K562 (cell line): Measurements from ENCODE around the gene NUAK1. TPM values are rescaled to one million over a fixed set of nuclear protein-coding genes. Genes with fewer than 3 reads are reported as not detected.

Experiments
- ATAC-seq: fragments of 200-7000 bp; cut with Tn5 transposase; 3 replicates; pipeline ENCODE4 v1.9.1; 2020; ENCODE audit warnings: moderate library complexity
- BruUV-seq: library from RNA; stranded (reverse); fragments of 400-500 nt; replicated peaks from 2 replicates; lab custom pipeline; 2021; lab: Mats Ljungman, UMichigan
- CTCF ChIA-PET: fragments of 300-600 bp; formaldehyde crosslinking; extraction: SDS; loops from one replicate; lab custom pipeline; 2021; ENCODE audit warnings: low intra/inter-chr PET ratio; lab: Yijun Ruan, JAX
- POLR2A ChIA-PET: fragments of 300-600, 350-650 bp; sonication (Branson Sonifier 250); formaldehyde crosslinking; extraction: SDS; loops from one replicate; lab custom pipeline; 2021; ENCODE audit warnings: antibody characterized with exemption, inconsistent platforms; lab: Yijun Ruan, JAX
- DNase-seq, 4 experiments: peaks; one replicate each; pipeline versions ENCODE4 v3.0.0 to v3.0.0-alpha.2; 2011 to 2018; ENCODE audit warnings: low spot score in 3 of 4, mixed read lengths in 3 of 4; ENCODE audit errors: extremely low read depth in 1 of 4
- FAIRE-seq: peaks from 2 replicates; lab custom pipeline; 2011; peaks lifted over from hg19 to GRCh38; lab: Jason Lieb, UNC
- H2AFZ ChIP-seq: 2 replicates; pipeline ENCODE4 v1.6.0; 2011; ENCODE audit warnings: low read depth, low read length, control low read depth, inconsistent platforms
- H3K27ac ChIP-seq: fragments of 200-600 bp; 3 replicates; pipeline ENCODE4 v1.8.0; 2011; ENCODE audit warnings: low read depth, mild to moderate bottlenecking, control low read depth, inconsistent platforms, low read length, moderate library complexity, mixed read lengths; ENCODE audit errors: extremely low read depth
- H3K27me3 ChIP-seq, 2 experiments: fragments of 300-600 bp in 1 of 2; 2 replicates in 1 of 2; 3 replicates in 1 of 2; pipeline versions ENCODE4 v1.6.0 to v1.8.0; 2011; ENCODE audit warnings: inconsistent platforms in 2 of 2, low read length in 2 of 2, mild to moderate bottlenecking in 1 of 2, mixed read lengths in 1 of 2, moderate library complexity in 1 of 2; ENCODE audit not compliant: control insufficient read depth in 2 of 2, insufficient read depth in 2 of 2
- H3K36me3 ChIP-seq: fragments of 300-600 bp; 3 replicates; pipeline ENCODE4 v1.8.0; 2011; ENCODE audit warnings: mild to moderate bottlenecking, low read length, inconsistent platforms; ENCODE audit not compliant: control insufficient read depth, insufficient read depth
- H3K4me1 ChIP-seq, 2 experiments: fragments of 200-600 bp in 1 of 2; replicated peaks in 1 of 2; 2 replicates in 1 of 2; 3 replicates in 1 of 2; pipeline versions ENCODE4 v1.5.1 to v1.8.0; 2011; ENCODE audit warnings: inconsistent platforms in 2 of 2, low read length in 2 of 2, mild to moderate bottlenecking in 1 of 2, mixed read lengths in 1 of 2, moderate library complexity in 1 of 2; ENCODE audit not compliant: control insufficient read depth in 2 of 2, insufficient read depth in 2 of 2
- H3K4me2 ChIP-seq: 2 replicates; pipeline ENCODE4 v1.6.1; 2011; ENCODE audit warnings: low read length, control low read depth, inconsistent platforms, mixed read lengths; ENCODE audit not compliant: insufficient read depth
- H3K4me3 ChIP-seq: fragments of 200-600 bp; sonication (generic), shearing (Covaris generic); 2 replicates; pipeline ENCODE4 v1.5.1; 2016; ENCODE audit warnings: control low read depth, inconsistent platforms
- H3K79me2 ChIP-seq: fragments of 200-600 bp; 3 replicates; pipeline ENCODE4 v1.8.0; 2011; ENCODE audit warnings: low read length, inconsistent platforms; ENCODE audit not compliant: control insufficient read depth, insufficient read depth
- H3K9ac ChIP-seq, 2 experiments: 2 replicates each; pipeline versions ENCODE4 v1.6.0 to v1.6.1; 2011; ENCODE audit warnings: low read depth in 2 of 2, low read length in 2 of 2, control low read depth in 1 of 2, inconsistent platforms in 1 of 2, mild to moderate bottlenecking in 1 of 2, mixed read lengths in 1 of 2; ENCODE audit not compliant: insufficient read depth in 1 of 2
- H3K9me1 ChIP-seq: one replicate; pipeline ENCODE4 v1.6.0; 2011; ENCODE audit warnings: inconsistent platforms, mild to moderate bottlenecking, low read length, moderate library complexity; ENCODE audit not compliant: control insufficient read depth, insufficient read depth
- H3K9me3 ChIP-seq: replicated peaks from 2 replicates; pipeline ENCODE4 v1.5.1; 2011; ENCODE audit warnings: low read depth, low read length, inconsistent platforms; ENCODE audit not compliant: control insufficient read depth, insufficient read depth
- H4K20me1 ChIP-seq: replicated peaks from 2 replicates; pipeline ENCODE4 v1.6.1; 2011; ENCODE audit warnings: low read length, inconsistent platforms, mixed read lengths; ENCODE audit not compliant: control insufficient read depth, insufficient read depth
- HEY1 ChIP-seq: fragments of 250-450 bp; sonication (Bioruptor Pico); IDR thresholded peaks from 2 replicates; pipeline ENCODE4 v1.5.0; 2020; ENCODE audit warnings: mild to moderate bottlenecking, moderate library complexity, borderline replicate concordance
- KDM5B ChIP-seq: fragments of 200-600 bp; sonication (generic); IDR thresholded peaks from 2 replicates; pipeline ENCODE4 v1.6.1; 2012; ENCODE audit warnings: low read depth, mild to moderate bottlenecking, moderate library complexity, low read length, control low read depth, inconsistent platforms; ENCODE audit not compliant: insufficient replicate concordance
- NR2C2 ChIP-seq, 2 experiments: fragments of 200-800 bp in 1 of 2; sonication (Bioruptor generic) in 1 of 2; sonication (generic) in 1 of 2; formaldehyde crosslinking in 1 of 2; IDR thresholded peaks; 2 replicates each; pipeline versions ENCODE4 v1.6.1 to v1.8.0; 2016 to 2022; ENCODE audit warnings: mild to moderate bottlenecking in 1 of 2, missing compliant biosample characterization in 1 of 2, missing genetic modification characterization in 1 of 2, missing genetic modification reagents in 1 of 2
- SIX5 ChIP-seq, 2 experiments: IDR thresholded peaks; 2 replicates each; pipeline ENCODE4 v1.6.1; 2011; ENCODE audit warnings: low read length in 2 of 2, borderline replicate concordance in 1 of 2, low read depth in 1 of 2, mild to moderate bottlenecking in 1 of 2, moderate library complexity in 1 of 2; ENCODE audit not compliant: insufficient read depth in 1 of 2
- ZKSCAN3 ChIP-seq: fragments of 250-450 bp; sonication (Bioruptor Pico); IDR thresholded peaks from 2 replicates; pipeline ENCODE4 v1.4.0; 2020
- ZNF583 ChIP-seq: fragments of 250-450 bp; sonication (Bioruptor Pico); IDR thresholded peaks from 2 replicates; pipeline ENCODE4 v1.4.0; 2020
- WGBS: fragments of 100-300 bp; shearing (Covaris generic); methylation state at CpG from one replicate; pipeline ENCODE4 v1.1.6; 2016; ENCODE audit warnings: low coverage, mixed read lengths; ENCODE audit not compliant: insufficient coverage; ENCODE audit errors: missing lambda C conversion rate; 5-methylcytosine and 5-hydroxymethylcytosine counted together
- in situ Hi-C: fragments of 300-500 bp; cut with MboI; formaldehyde crosslinking; loops from 4 replicates; pipeline ENCODE4 v1.15.0; 2018; ENCODE audit warnings: inconsistent platforms, mixed read lengths
- intact Hi-C: fragments of 100-400 bp; cut with micrococcal nuclease; formaldehyde crosslinking; loops from 2 replicates; pipeline ENCODE4 v1.14.2; 2022
- polyA plus RNA-seq, 8 experiments: library from polyadenylated mRNA; depleted of rRNA in 4 of 8; stranded (reverse) in 5 of 8; unstranded in 3 of 8; fragments of >200 nt; fragmentation: Nextera tagmentation in 2 of 8; fragmentation: Illumina TruSeq in 1 of 8; extraction: Ambion mirVana in 2 of 8; extraction: Trizol in 1 of 8; gene quantifications; 2 replicates each; pipeline versions ENCODE4 v1.2.1 to v1.2.3, GENCODE V29; 2011 to 2014; ENCODE audit warnings: inconsistent platforms in 1 of 8, missing spikeins in 1 of 8
- total RNA-seq, 7 experiments: library from RNA; depleted of rRNA in 6 of 7; stranded (reverse); fragments of >200 nt in 6 of 7; fragmentation: Illumina TruSeq in 2 of 7; extraction: Trizol in 2 of 7; gene quantifications; 2 replicates each; pipeline versions ENCODE4 v1.2.1 to v1.2.3, GENCODE V29; 2011 to 2021; ENCODE audit warnings: low replicate concordance in 1 of 7
- TF ChIP-seq, protein P1 (sequence below), 3 experiments: IDR thresholded peaks in 2 of 3; conservative IDR thresholded peaks in 1 of 3; 2 replicates each; pipeline ENCODE4 v1.5.1; 2011 to 2012; ENCODE audit warnings: low read length in 3 of 3, mild to moderate bottlenecking in 3 of 3, control low read depth in 2 of 3, improper control_type of control experiment in 1 of 3, inconsistent platforms in 1 of 3, low read depth in 1 of 3, mixed read lengths in 1 of 3, moderate library complexity in 1 of 3; ENCODE audit not compliant: insufficient read depth in 2 of 3

Gene NUAK1
- total and polyA plus RNA-seq, 9 of the 15 experiments (the other 6 are each of a cell fraction or from before 2014, with no cell fraction given): 0.02 TPM; not detected in 8

GRCh38 chr12:106029532-106029931, 109.2 kb downstream of the NUAK1 start:
- ChIA-PET CTCF (no interaction called here), POLR2A (interaction anchor here (0.5 to 1.2 kb wide), 2 partner anchors 94 to 119 kb away, joined by 3 read pairs; no protein-coding TSS in a partner anchor)
- Histone ChIP-seq H3K9me3 (no peaks in the 10 kb centered on the region), H3K27ac (no peak overlapping the region), H3K9ac (no peak overlapping the region), H3K4me2 (no peak overlapping the region), H4K20me1 (no peaks in the 10 kb centered on the region), H2AFZ (no peak overlapping the region), H3K36me3 (no peaks in the 10 kb centered on the region), H3K27me3 (peaks cover 0 to 7% of the 10 kb centered on the region in 2 experiments; a peak in 2 of 5 replicates), H3K4me1 (no peaks in the 10 kb centered on the region; a peak in 2 of 5 replicates), H3K9me1 (no peaks in the 10 kb centered on the region), H3K4me3 (no peak overlapping the region), H3K79me2 (no peaks in the 10 kb centered on the region)
- BruUV-seq: no TSS peak
- WGBS: 0% methylated on average over 1 of the region's 1 CpG
- intact Hi-C loops (loop anchor here (10.0 kb wide), 1 partner anchor 115 kb away; no protein-coding TSS in a partner anchor), in situ Hi-C loops (no loop called here)
- DNase-seq (no peak), FAIRE-seq (no peak), ATAC-seq (no peak)
- TF ChIP-seq, protein P1, sequence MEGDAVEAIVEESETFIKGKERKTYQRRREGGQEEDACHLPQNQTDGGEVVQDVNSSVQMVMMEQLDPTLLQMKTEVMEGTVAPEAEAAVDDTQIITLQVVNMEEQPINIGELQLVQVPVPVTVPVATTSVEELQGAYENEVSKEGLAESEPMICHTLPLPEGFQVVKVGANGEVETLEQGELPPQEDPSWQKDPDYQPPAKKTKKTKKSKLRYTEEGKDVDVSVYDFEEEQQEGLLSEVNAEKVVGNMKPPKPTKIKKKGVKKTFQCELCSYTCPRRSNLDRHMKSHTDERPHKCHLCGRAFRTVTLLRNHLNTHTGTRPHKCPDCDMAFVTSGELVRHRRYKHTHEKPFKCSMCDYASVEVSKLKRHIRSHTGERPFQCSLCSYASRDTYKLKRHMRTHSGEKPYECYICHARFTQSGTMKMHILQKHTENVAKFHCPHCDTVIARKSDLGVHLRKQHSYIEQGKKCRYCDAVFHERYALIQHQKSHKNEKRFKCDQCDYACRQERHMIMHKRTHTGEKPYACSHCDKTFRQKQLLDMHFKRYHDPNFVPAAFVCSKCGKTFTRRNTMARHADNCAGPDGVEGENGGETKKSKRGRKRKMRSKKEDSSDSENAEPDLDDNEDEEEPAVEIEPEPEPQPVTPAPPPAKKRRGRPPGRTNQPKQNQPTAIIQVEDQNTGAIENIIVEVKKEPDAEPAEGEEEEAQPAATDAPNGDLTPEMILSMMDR (IDR thresholded peaks at IDR 0.05 in 2 of 3, conservative IDR thresholded peaks at IDR 0.05 in 1 of 3; ENCODE audit: insufficient read depth in 2 of 3, low read depth in 1 of 3, low read length in 3 of 3): no peak

DNA sequence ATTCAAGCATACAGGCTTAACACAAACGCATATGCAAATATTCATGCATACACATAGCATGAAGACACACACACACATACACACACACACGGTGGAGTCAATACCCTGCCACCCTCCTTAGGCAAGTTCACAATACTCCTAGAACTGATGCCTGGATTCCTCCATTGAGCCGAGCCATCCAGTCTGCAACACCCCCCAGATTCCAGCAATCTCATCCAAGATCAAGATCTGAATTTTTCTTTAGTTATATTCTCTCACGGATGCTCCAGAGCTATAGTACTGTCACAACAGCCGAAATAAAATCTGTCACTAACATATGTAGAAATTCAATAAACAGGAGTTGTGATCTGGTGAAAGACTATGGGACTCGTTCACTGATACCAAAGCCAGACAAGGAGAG, 110.8 kb downstream of the NUAK1 start:
- no peaks in the 10 kb centered on the region for H3K36me3 ChIP-seq
- peaks cover 0 to 1% of the 10 kb centered on the region in 2 experiments; a peak in 2 of 5 replicates for H3K27me3 ChIP-seq
- DNase-seq (no peak), FAIRE-seq (no peak), ATAC-seq (no peak)
- no peaks in the 10 kb centered on the region for H3K9me3 ChIP-seq
- no peak overlapping the region for H3K9ac ChIP-seq
- ChIA-PET CTCF (no interaction called here), POLR2A (no interaction called here)
- no peaks in the 10 kb centered on the region for H3K9me1 ChIP-seq
- no peak overlapping the region for H3K27ac ChIP-seq
- intact Hi-C loops (loop anchor here (10.0 kb wide), 1 partner anchor 117 kb away; no protein-coding TSS in a partner anchor), in situ Hi-C loops (no loop called here)
- 0% methylated on average over 6 of the region's 6 CpGs for WGBS
- BruUV-seq: no TSS peak
- H2AFZ ChIP-seq: no peak overlapping the region
- no peak overlapping the region for H3K4me2 ChIP-seq
- H3K4me3 ChIP-seq: no peak overlapping the region
- H3K4me1 ChIP-seq: no peaks in the 10 kb centered on the region; a peak in 2 of 5 replicates
- no peak for TF ChIP-seq ZNF583 (CRISPR knock-in tag)
- no peak for TF ChIP-seq NR2C2 (CRISPR knock-in tag; IDR thresholded peaks at IDR 0.05)
- TF ChIP-seq NR2C2 (tag; IDR thresholded peaks at IDR 0.05): no peak
- TF ChIP-seq ZKSCAN3: no peak
- no peak for TF ChIP-seq KDM5B
- no peak for TF ChIP-seq HEY1 (CRISPR knock-in tag)
- TF ChIP-seq SIX5 (IDR thresholded peaks at IDR 0.05; ENCODE audit: borderline replicate concordance in 1 of 2, insufficient read depth in 1 of 2, low read depth in 1 of 2, low read length in 2 of 2): no peak
- H4K20me1 ChIP-seq: no peaks in the 10 kb centered on the region
- no peaks in the 10 kb centered on the region for H3K79me2 ChIP-seq
